CD4-positive, alpha-beta T cell treated with Interleukin-21 for 1 hour (primary cell): Measurements from ENCODE around the gene RAB7A.
"Not testable (repeated sequence)": the region's sequence is repeated elsewhere in the genome, so short reads cannot be mapped to it uniquely, and the experiment has no call there.

Experiments
- DNase-seq: peaks from one replicate; pipeline ENCODE4 v3.0.0-alpha.2; 2020

The RAB7A gene

DNA sequence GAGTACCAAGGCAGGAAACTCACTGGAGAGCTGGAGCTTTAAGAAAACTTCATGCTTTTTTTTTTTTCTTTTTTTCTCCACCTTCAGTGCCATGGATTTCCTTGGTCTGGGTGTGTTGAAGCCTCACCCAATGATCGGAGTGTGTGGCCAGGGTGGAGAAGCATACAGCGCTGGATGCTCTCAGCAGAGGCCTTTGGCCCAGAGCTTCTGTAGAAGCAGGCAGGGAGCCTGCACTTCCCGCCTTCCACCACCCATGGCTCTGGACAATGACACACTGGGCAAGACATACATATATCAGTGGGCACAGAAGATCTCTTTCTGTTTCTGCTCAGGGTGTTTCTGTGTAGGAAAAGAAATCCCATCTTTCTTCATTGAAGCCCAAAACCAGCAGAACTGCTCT lies 97.6 kb downstream of the RAB7A start:
- DNase-seq = no peak

DNA sequence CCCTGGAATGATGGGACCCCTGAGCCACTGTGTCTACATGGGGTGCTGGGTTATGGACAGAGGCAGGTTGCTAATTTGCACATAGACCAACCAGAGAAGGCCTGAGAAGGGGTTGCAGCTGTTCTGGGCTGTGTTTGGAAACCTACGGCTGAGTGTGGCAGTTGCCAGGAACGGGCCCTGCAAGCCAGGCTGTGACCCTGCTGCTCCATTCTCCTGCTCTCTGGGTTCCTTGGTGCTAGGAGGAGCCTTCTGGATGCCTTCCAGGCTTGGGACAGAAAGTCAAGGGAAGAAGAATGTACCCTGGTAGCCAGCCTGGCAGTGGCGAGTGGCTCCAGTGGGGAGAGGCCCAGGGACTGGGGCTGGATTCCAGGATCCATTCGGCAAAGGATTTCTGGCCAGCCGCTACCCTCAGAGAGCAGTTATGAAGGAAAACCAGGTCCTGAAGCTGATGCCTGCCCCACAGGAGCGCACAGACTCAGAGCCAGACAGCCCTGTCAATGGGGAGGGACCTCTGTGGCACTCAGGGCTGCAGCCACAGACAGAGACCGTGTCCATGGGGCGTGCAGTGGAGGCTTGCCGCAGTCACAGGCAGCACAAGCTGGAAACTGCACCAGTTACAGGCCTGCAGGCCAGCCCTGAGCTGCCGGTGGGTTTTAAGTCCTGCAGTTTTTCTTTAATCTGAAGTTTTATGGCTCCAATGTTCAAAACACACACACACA lies 98.3 kb downstream of the RAB7A start:
- DNase-seq = no peak

GRCh38 chr3:128825117-128825725 lies 99.2 kb downstream of the RAB7A start:
- DNase-seq = no peak

GRCh38 chr3:128829087-128829486 lies 103.1 kb downstream of the RAB7A start:
- DNase-seq = not testable (repeated sequence)

- DNase-seq = not testable (repeated sequence)
Measured at GRCh38 chr3:128829925-128830625, 104.1 kb downstream of the RAB7A start.

- not testable (repeated sequence) for DNase-seq
Measured at GRCh38 chr3:128830762-128831161, 104.8 kb downstream of the RAB7A start.

DNA sequence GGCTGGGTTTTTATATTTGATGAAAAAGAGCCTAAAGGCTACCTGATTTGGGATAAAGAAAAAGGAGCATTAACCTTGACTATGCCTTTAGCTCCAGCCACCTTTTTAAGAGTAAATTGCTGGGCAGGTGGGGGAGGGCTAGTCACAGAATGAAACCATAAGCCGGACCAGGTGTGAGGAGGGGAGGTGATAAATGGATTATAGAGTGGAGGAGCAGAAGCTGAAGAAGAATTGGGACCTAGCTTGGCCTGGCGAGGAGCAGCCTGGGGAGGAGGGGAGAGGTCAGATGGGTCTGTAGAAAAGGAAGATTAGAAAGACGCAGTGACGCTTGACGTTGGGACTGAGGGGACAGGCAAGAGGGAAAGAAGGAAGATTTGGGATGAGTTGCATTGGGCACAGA lies 107.0 kb downstream of the RAB7A start:
- not testable (repeated sequence) for DNase-seq

DNA sequence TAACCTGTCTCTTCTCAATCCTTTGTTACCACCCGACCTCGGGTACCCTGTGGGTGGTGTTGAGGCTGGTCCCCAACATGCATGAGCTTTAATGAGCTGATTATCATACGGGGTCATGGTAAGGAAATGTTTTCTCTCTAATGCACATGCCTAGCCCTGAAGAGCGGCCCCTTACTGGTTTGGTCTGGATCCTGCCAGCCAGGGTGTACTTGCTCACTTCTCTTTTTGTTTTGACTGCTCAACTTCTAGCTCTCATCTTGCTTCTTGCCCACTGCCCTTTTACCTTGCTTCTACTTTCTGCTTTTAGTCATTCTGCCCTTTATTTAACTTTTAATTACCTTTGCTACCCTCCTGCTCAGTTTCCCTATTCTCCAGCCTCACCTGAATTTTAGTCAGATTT lies 109.1 kb downstream of the RAB7A start:
- no peak for DNase-seq

GRCh38 chr3:128841926-128842920 lies 116.2 kb downstream of the RAB7A start:
- DNase-seq = no peak

- DNase-seq = no peak
Measured at GRCh38 chr3:128844502-128844901, 118.5 kb downstream of the RAB7A start.

- no peak for DNase-seq
Measured at GRCh38 chr3:128845119-128845777, 119.3 kb downstream of the RAB7A start.

- peak; percentile 87 for DNase-seq
Measured at GRCh38 chr3:128845778-128846485, 119.9 kb downstream of the RAB7A start.

GRCh38 chr3:128846486-128846891 lies 120.5 kb downstream of the RAB7A start:
- DNase-seq = no peak

GRCh38 chr3:128847666-128848370 lies 121.8 kb downstream of the RAB7A start:
- DNase-seq = no peak

DNA sequence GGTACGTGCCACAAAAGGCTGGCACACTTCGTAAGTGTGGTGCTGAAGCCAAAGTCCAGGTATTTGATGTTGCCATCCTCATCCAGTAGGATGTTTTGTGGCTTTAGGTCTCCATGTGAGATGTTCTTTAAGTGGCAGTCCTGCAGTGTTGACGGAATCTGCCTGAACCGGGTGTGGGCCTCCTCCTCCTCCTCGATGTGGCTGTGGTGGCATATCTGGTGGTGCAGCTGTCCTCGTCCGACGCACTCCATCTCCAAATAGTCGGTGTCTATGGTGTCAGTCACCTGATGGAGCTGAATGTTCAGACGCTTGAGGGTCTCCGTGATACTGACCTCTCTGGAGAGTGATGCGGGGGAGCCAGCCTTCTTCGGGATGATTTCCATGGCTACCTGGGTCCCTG lies 123.0 kb downstream of the RAB7A start:
- no peak for DNase-seq

DNA sequence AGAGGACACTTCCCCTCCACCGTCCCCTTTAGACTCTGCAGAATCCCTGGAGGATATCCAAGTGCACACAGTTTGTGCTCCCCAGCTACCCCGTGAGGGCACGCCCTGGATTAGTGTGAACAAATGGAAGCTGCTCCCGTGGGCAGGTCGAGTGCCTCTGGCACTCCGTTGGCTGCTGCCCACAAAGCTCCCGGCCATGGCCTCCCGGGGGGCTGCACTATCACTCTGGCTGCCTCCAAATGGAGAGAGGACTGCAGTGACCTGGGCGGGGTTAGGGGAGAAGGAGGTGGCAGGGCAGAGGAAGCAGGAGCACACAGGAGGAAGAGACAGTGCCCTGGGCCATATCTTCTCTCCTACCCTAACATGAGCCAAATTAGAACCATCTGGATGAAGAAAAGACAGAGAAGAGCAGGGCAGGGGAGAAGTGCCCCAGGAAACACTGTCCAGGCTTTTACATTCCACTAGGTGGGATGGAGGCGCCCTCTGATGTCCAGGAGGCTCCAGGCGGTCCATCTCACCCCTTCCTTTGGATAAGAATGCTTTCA lies 124.0 kb downstream of the RAB7A start:
- no peak for DNase-seq

DNA sequence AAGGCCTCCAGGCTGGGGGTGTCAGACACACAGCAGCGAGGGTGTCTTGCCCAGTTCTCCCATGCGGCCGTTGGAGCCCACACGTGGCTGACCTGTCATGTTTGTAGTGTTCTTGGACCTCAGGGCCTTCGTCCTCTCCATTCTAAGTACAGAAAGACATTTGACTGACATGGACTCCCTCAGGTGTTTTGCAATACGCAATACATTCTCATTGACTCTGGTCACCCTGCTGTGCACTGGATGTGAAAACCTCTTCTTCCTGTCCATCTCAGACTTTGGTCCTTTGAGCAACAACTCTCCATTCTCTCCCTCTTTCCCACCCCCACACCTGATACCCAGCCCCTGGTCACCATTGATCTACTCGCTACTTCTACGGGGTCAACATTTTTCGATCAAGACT lies 124.6 kb downstream of the RAB7A start:
- DNase-seq = no peak

DNA sequence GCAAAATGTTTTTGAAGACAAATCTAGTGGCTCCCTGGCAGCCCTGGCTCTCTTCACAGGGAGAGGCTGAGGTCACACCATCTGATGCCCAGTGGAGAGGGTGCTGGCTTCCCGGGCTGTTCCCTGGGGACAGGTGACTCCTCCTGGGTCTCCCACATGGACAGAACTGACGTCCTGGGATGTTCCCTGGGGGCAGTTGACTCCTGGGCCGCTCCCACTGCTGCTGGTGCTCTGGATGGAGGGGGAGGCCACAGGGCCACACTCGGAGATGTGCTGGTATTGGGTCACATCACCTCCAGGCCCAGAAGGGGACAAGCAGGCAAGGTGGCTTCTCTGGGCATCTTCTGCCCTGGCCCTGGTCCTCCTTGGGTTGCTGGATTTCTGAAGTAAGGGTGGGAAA lies 125.6 kb downstream of the RAB7A start:
- no peak for DNase-seq

DNA sequence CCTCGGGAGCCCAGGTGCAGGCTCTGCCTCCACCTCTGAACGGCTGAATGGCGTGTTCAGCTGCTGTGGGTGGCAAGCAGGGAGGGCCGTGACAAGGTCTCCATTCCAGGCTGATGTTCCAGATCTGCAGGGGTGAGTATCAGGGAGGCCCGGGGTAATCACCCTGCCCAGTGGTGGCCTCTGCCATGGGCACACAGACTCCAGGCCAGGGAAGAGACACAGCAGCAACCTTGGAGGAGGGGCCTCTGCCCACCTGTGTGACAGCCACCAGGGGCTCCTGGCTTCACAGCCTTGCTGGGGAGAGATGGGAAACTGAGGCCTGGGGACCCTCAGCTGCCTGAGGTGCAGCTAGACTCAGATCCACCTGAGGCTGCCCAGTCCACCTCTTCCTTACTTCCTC lies 127.8 kb downstream of the RAB7A start:
- no peak for DNase-seq

DNA sequence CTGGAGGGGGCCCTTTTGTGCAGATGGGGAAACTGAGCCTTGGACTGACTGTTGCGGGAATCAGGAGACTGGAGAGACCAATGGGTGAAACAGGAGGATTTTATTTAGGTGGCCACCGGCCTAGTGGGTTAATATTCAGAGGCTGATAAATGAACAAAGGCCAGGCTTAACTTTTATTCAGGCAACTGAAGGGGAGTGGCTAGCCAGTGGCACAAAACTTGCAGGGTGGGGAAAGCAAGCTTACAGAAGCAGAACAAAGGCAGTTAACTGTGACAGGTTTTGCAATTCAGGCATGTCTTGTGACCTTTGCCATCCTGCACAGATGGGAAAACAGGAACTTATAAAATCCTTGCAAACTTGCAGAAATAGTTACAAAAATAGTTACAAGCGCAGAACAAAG lies 128.5 kb downstream of the RAB7A start:
- no peak for DNase-seq

- no peak for DNase-seq
Measured at GRCh38 chr3:128855569-128855968, 129.6 kb downstream of the RAB7A start.
